ENCODE measurements around the gene ARHGEF39. TPM values are rescaled to one million over a fixed set of nuclear protein-coding genes. Genes with fewer than 3 reads are reported as not detected.

The ARHGEF39 gene, protein sequence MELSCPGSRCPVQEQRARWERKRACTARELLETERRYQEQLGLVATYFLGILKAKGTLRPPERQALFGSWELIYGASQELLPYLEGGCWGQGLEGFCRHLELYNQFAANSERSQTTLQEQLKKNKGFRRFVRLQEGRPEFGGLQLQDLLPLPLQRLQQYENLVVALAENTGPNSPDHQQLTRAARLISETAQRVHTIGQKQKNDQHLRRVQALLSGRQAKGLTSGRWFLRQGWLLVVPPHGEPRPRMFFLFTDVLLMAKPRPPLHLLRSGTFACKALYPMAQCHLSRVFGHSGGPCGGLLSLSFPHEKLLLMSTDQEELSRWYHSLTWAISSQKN
- total RNA-seq, result 1 to 10 TPM in 3 of 4 donors, under 1 TPM in 1; 0.99 to 3.3 (median 1.4) TPM
- 1 to 10 TPM in 2 of 3 donors, under 1 TPM in 1; 0.60 to 9.0 (median 1.6) TPM for polyA plus RNA-seq

DNA sequence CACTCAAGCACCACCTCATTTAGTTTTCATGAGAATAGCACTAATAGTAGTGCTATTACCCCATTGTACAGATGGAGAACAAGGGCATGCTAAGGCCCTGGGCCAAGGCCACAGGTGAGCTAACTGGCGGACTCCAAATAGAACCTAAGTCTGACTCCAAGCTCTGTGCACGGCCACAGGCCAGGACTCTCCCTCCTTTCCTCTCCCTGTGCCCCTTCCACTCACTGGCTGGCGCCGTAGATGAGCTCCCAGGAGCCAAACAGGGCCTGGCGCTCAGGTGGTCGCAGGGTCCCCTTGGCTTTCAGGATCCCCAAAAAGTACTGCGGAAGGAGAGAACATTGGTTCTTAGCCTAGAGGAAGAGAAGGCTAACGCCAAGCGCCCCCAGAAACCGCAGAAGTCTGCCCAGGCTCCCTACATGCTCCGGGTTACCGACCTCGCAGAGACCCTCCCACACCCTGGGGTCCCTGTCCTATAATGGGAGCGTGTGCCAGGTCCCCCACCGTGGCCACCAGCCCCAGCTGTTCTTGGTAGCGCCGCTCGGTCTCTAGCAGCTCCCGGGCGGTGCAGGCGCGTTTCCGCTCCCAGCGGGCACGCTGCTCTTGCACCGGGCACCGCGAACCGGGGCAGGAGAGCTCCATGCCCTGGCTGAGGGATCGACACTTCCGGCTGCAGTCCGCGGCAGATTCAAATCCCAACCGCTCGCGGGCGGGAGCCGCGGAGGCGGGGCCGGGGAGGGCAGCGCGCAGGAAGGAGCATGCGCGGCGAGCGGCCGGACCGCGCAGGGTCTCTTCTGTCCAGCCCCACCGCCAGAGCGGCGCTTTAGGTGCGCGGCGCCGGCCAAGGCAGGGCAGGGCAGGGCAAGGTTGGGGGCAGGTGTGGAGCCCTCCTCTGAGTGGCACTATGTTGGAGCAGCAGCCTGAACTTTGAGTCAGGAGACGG is at the start of gene ARHGEF39:
ARHGEF39 (minus strand) TSS at position 665 of the 940 bp plus-strand sequence; CDS start at position 639, 26 bp downstream.
- Histone ChIP-seq H3K9me3 (no peaks in the 10 kb centered on the region), H3K27ac (peak within 1 kb of the TSS; percentile 97 to 98 (median 98)), H3K4me1 (peaks cover 0 to 52% (median 48%) of the 10 kb centered on the region in 4 donors), H3K4me3 (peak within 1 kb of the TSS; percentile 27 to 58 (median 48)), H3K27me3 (no peaks in the 10 kb centered on the region), H3K36me3 (peaks cover 0 to 13% (median 10%) of the 10 kb centered on the region in 4 donors)
- DNase-seq, result peak; percentile 90
- TF ChIP-seq EP300 (IDR thresholded peaks at IDR 0.05) (no peak), POLR2A (IDR thresholded peaks at IDR 0.05) (peak in 1 of 2 donors; percentile 48), POLR2AphosphoS5 (IDR thresholded peaks at IDR 0.05) (peak; percentile 55 to 70 (median 66))
- TF ChIP-seq, protein P1, sequence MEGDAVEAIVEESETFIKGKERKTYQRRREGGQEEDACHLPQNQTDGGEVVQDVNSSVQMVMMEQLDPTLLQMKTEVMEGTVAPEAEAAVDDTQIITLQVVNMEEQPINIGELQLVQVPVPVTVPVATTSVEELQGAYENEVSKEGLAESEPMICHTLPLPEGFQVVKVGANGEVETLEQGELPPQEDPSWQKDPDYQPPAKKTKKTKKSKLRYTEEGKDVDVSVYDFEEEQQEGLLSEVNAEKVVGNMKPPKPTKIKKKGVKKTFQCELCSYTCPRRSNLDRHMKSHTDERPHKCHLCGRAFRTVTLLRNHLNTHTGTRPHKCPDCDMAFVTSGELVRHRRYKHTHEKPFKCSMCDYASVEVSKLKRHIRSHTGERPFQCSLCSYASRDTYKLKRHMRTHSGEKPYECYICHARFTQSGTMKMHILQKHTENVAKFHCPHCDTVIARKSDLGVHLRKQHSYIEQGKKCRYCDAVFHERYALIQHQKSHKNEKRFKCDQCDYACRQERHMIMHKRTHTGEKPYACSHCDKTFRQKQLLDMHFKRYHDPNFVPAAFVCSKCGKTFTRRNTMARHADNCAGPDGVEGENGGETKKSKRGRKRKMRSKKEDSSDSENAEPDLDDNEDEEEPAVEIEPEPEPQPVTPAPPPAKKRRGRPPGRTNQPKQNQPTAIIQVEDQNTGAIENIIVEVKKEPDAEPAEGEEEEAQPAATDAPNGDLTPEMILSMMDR (IDR thresholded peaks at IDR 0.05), result no peak
- 3 to 8% methylated on average over 58 of the region's 58 CpGs for WGBS, 2 donors
- intact Hi-C loops (cut with DNase I), result loop anchor here (1.0 kb wide), 1 partner anchor 24 kb away; the partner anchor contains the start of gene TPM2

DNA sequence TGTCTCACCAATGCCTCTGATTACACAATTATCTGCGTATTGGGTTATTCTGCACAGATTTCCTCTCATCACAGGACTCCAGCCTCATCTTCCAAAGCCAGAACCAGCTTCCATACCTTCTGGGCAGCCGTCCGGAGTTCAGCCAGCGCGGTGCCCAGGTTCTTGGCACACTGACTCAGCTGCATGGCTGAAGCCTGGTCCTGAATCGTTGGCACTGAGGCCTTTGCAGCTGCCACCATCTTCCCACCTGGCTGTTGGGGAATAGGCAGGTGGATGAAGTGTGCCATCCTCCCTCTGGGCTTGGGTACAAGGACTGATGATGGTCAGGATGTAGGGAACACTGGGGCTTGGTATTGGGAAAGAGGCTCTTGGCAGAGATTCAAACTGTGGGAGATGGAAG is 49.1 kb upstream of the ARHGEF39 start:
- peak; percentile 60 for DNase-seq
- Histone ChIP-seq H3K4me1 (peaks cover 0 to 6% (median 0%) of the 10 kb centered on the region in 4 donors), H3K36me3 (peaks cover 83 to 100% (median 92%) of the 10 kb centered on the region in 4 donors), H3K4me3 (no peak overlapping the region), H3K9me3 (no peaks in the 10 kb centered on the region), H3K27me3 (no peaks in the 10 kb centered on the region), H3K27ac (peak overlapping the region; percentile 50 to 69 (median 56))
- intact Hi-C loops (cut with DNase I), result no loop called here
- 92 to 95% methylated on average over 6 of the region's 6 CpGs for WGBS, 2 donors
- TF ChIP-seq POLR2A (IDR thresholded peaks at IDR 0.05) (no peak), POLR2AphosphoS5 (IDR thresholded peaks at IDR 0.05) (no peak), EP300 (IDR thresholded peaks at IDR 0.05) (no peak)
- TF ChIP-seq, protein P1 (IDR thresholded peaks at IDR 0.05), result no peak

DNA sequence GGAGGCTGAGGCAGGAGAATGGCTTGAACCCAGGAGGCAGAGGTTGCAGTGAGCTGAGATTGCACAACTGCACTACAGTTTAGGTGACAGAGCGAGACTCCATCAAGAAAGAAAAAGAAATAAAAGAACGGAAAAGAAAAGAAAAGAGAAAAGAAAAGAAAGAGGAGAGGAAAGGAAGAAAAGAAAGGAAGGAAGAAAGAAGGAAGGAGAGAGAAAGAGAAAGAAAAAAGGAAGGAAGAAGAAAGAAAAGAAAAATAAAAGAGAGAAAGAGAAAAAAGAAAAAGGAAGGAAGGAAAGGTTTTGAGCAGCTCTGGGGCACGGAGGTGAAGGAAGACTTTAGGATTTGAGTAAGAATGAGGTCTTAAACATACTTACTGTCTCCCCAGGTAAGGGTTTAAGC is 48.6 kb upstream of the ARHGEF39 start:
- peaks cover 83 to 100% (median 92%) of the 10 kb centered on the region in 4 donors for H3K36me3 ChIP-seq
- H3K4me3 ChIP-seq, result no peak overlapping the region
- H3K27me3 ChIP-seq, result no peaks in the 10 kb centered on the region
- H3K27ac ChIP-seq, result peak overlapping the region in 3 of 4 donors; percentile 50 to 69 (median 57)
- TF ChIP-seq, protein P1 (IDR thresholded peaks at IDR 0.05), result no peak
- no peaks in the 10 kb centered on the region for H3K9me3 ChIP-seq
- H3K4me1 ChIP-seq, result peaks cover 0 to 6% (median 0%) of the 10 kb centered on the region in 4 donors
- no peak for DNase-seq
- 93 to 97% methylated on average over 3 of the region's 3 CpGs for WGBS, 2 donors
- intact Hi-C loops (cut with DNase I), result no loop called here

DNA sequence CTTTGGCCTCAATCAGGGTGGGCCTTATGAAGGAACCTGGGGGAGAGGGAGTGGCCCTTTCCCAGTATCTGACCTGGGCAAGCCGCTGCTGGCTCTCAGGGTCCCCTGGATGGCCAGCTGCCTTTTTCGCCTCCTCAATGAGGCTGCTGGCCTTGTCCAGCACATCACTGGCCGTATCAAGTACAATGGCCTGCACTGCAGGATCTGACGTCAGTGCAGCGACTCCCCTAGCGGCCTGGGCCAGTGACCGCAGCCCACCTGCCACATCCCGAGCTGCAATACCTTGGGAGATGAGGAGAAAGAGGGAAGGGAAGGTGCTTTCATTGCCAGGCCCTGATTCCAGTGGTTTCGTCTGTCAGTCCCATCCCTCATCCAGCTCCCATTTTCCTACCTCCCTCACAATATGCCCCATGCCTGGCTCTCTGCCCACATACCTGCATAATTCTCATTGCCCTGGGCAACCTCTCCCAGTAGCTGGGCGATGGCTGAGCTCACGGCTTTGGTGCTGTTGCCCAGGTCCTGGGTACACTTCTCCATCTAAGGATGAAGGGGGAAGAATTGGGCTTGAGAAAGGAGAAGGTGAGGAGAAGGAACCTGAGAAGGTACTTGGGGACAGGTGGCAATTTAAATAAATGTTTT is 47.9 kb upstream of the ARHGEF39 start:
- intact Hi-C loops (cut with DNase I), result no loop called here
- Histone ChIP-seq H3K36me3 (peaks cover 85 to 100% (median 92%) of the 10 kb centered on the region in 4 donors), H3K4me1 (peaks cover 0 to 6% (median 0%) of the 10 kb centered on the region in 4 donors), H3K4me3 (no peak overlapping the region), H3K27ac (peak overlapping the region; percentile 10 to 69 (median 53)), H3K9me3 (no peaks in the 10 kb centered on the region), H3K27me3 (no peaks in the 10 kb centered on the region)
- TF ChIP-seq POLR2AphosphoS5 (IDR thresholded peaks at IDR 0.05) (peak in 1 of 4 donors; percentile 8), EP300 (IDR thresholded peaks at IDR 0.05) (no peak), POLR2A (IDR thresholded peaks at IDR 0.05) (no peak)
- TF ChIP-seq, protein P1 (IDR thresholded peaks at IDR 0.05), result no peak
- peak; percentile 64 for DNase-seq
- 91% methylated on average over 11 of the region's 11 CpGs for WGBS, 2 donors

All from sigmoid colon (tissue), 7 donors.